GM21737 (cell line): ENCODE measurements around the gene COL21A1.

Source experiments
- ATAC-seq: cut with Tn5 transposase; IDR thresholded peaks from one replicate; pipeline ENCODE4 v1.9.1; 2021; ENCODE audit warnings: mild to moderate bottlenecking, moderate library complexity; ENCODE audit not compliant: unreplicated experiment

The COL21A1 gene

DNA sequence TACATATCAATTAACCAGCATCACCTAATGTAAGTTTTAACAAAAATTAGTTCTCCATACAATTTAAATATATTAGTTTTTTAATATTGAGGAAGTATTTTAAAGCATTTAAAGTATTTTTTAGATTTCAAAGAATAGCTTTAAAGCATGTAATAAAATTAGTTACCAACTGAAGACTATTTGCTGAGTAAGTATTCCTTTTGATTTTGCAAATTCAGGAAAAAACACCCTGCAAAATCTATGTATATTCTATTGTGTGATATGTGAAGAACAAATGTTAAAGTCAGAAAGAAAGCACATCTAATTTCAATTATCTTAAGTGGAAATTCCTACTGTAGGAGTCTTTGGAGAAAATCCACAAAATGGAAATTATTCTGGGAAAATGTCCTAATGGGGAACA is 107.3 kb downstream of the COL21A1 start:
- no peak for ATAC-seq

DNA sequence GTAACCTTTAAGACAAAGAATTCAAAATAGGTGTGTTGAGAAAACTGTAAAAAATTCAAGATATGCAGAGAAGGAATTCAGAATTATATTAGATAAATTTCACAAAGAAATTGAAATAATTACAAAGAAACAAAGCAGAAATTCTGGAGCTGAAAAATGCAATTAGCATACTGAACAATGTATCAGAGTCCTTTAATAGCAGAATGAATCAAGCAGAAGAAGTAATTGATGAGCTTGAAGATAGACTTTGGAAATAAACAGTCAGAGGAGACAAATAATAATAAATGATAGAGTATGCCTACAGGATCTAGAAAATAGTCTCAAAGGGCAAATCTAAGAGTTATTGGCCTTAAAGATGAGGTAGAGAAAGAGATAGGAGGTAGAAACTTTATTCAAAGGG is 131.7 kb downstream of the COL21A1 start:
- ATAC-seq = no peak

DNA sequence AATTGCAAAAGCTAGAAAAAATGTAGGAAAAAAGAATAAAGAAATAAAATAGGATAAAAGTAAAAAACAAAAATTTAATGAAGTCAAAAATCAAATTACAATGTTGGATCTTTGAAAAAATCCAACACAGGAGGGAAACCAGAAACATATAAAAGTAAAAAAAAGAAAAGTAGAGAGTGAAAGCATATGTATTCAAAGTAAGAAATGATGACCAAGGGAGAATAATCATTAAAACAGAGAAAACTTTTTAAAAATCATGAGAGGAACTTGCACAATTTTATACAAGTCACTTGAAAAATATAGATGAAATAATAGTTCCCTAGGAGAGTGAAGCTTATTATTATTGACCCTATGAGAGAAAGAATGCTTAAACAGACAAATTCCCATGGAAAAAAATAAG is 138.2 kb downstream of the COL21A1 start:
- ATAC-seq = no peak

DNA sequence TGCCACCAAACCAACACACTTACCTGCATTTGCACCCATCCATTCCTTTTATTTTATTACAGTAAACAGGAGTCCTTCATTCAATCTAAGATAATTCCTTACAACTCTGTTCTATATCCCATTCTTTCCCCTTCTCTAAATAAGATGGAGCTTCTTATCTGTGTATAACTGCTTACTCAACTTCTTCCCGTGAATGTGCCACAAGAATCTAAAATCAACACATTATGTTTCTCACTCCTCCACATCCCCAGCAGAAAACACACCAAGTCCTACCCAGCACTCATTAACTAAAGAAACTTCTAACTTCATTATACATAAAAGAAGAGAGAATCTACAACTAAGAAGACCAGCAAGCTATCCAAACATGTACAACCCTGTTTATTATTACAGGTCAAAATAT is 141.1 kb downstream of the COL21A1 start:
- ATAC-seq = no peak

DNA sequence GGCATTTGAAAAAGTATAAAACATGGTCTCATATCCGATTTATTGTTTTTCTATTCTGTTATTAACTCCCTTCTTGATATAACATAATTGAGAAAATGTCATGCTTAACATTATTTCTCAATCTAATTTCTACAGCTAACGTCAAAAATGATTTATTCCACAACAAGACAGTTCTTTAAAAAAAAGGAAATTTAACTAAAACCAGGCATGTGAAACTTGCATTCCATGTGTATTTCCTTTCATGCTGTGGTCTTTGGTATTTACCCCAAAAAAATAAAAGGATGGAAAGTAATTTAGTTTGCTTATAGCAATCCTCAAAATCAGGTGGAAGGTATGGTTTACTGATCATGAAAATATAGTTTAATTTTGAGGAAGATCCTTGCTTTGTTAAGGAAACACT is 142.8 kb downstream of the COL21A1 start:
- no peak for ATAC-seq

DNA sequence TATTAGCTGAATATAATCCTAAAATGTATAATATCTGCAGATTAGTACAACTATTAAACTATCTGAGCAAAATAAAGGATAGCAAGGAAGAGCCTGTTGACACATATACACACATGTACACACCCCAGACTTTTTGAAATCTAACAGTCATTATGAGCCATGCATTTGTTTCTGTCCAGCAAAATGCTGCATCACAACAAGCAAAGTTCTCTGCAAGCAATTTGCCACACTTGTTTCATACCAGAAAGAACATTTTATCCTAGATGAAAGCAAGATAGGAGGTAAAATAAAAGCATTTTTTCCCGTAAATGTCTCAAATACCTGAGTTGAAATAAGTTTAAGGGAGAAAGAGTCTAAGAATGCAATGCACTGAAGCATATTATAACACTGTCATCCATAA is 145.2 kb downstream of the COL21A1 start:
- ATAC-seq = no peak

DNA sequence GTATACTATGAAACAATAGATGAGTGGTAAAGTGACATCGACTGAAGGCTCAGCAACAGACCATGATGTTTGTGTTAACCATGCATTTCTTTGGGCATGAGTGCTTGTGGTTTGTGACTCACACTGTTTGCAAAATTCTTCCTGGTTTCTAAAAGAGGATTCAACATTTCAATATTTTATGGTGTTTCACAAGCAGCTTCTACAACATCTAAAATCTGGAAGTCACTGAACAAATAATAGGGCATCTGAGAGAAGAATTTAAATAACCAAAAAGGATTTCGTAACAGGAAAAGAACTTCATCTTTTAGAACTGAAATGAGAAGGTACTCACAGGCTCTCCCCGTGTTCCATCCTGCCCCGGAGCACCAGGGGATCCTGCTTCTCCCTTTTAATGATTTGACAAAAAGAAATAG is 146.2 kb downstream of the COL21A1 start:
- no peak for ATAC-seq

DNA sequence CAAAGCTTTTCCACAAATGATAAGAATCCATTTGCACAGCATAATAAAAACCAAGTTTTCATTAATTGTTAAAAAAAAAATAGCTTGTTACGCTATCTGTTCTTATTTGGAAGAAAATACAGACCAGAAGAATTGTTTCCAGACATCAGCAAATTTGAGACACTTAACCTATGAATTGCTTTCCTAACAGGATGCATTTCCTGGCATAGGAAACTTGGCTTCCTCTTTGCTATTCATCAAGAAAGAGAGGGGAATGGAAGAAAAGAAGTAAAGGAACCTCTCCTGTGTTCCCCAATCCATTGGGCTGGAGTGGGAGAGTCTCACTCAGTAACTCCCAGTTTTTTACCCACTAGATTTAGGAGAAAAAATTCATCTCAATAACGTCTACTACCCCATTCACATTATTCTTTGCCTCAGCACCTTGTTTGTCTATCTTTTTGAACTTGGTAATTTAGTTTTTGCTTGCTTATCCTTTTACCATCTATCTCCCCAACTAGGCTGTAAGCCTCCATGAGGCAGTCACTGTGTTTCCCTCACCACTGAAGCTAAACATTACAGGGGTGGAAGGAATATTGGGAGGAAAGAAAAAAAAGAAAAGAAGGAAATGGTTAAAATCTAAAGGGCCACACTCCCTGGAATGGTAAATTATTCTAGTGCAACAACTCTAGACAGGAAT is 150.3 kb downstream of the COL21A1 start:
- ATAC-seq = no peak

DNA sequence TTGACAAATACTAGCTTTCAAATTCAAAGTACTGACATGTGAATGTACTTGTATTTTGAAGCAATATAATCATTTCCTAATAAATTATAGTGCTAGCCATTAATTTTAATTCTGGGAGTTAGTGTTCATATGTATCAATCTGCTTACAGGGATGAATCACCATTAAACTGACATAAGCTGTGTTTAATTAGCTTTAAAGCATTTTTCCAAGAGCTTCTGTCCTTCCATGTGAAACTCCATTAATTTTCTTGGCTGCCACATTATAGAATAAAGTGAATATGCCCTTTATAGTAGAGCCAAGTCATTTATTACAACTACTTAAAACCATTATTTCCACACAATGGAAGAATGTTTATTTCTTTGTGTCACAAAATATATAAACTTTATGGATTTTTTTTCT is 150.8 kb downstream of the COL21A1 start:
- no peak for ATAC-seq

DNA sequence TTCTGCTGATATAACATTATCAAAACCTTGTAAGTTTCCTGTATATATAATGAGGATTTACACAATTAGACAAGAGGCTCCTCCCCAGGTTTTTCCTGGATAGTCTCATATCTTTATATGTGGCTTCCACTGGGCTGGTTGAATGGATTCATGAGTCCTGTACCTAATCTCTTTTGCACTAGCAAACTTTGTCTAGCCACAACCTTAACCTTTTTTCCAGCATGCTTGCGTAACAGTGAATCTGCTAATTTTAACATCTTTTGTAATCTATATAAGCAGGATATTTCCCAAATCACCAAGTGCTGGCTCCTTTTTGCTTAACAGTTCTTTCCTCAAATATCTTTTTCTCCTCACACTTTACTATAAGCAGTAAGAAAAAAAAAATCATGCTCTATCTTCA is 153.6 kb downstream of the COL21A1 start:
- ATAC-seq = no peak

DNA sequence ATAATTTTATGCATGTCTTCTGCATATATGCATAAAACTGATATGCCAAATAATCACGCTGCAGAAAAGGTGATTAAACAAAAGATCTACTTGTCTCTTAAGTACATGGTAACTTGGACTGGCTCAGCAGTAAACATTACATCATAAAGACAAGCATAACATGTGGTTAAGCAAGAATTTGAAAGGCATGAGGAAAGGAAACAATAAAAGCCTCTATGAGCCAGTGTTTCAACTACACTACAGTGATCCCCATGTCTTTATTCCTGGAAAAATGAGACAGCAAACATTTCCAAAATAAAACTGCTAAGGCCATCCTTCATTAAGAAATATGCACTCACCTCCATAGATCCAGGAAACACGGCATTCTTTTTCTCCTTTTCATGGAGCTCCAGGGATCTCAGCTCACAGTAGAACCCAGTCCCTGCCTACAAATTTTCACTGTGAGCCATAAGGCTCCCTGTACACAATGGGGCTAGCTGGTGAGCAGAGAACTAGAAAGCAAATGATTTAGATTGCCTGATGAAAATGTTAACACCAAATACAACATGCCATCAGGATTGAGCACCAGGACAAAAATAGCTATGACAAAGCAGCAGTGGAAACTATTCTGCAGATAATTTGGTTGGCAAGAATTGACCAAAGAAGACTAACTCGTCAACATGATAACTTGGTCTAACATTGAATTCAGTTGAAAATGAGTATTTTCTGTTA is 156.1 kb downstream of the COL21A1 start:
- ATAC-seq = no peak

DNA sequence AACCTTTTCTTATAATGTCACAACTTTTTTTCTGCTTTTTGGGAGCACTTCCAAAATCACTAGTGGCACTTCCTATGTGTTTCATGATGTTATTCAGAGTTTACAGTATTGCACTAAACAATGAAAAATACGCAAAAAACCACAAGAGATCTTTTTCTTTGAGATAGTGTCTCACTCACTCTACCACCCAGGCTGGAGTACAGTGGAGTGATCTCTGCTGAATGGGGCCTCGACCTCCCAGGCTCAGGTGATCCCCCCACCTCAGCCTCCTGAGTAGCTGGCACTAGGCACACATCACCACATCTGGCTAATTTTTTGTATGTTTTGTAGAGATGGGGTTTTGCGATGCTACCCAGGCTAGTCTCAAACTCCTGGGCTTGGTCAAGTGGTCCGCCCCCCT is 158.7 kb downstream of the COL21A1 start:
- ATAC-seq = no peak

DNA sequence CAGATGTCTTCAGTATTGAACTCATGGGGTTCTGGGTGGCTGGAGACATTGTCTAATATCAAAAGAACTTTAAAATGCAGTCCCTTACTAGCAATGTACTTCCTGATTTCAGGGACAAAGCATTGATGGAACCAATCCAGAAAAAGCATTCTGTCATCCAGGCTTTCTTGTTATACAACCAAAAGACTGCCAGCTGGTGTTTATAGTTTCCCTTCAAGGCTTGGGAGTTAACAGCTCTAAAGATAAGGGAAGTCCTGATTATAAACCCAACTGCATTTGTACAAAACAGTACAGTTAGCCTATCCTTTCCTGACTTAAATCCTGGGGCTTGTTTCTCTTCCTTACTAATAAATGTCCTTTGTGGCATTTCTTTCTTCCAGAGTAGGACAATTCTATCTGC is 160.0 kb downstream of the COL21A1 start:
- ATAC-seq = no peak

DNA sequence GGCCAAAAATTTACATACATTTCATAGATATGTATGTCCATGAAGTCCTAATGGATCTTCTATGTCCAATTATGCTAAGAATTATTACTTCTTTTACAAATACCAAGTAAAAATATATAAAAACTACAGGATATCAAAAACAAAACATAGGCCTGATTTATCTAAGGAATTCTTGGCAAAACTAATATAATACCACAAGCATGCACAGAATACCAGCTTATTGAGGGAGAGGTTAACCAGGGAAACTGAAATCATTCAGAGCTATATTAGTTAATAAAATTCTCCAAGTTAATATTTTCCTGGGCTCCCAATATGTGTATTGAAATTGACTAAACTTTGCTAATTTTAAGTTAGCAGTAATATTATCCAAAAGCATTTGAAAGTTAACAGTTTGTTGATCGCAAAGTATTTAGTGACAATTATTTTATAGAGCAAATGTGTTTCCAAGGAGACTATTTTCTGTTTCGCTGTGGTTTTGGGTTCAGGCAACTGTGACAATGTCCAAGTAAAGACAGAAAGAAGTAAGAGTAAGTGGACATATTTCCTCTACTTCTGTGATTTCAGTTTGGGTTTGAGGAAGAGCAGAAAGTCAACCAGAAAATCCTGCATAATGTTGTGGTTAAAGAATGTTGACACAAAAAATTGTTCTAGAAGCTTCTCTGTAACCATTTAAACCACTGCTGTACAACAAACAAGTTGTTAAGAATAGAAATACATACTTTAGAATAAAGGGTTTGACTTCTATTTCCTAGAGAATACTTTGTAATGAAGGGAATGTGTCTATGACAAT is 167.4 kb downstream of the COL21A1 start:
- ATAC-seq = no peak

DNA sequence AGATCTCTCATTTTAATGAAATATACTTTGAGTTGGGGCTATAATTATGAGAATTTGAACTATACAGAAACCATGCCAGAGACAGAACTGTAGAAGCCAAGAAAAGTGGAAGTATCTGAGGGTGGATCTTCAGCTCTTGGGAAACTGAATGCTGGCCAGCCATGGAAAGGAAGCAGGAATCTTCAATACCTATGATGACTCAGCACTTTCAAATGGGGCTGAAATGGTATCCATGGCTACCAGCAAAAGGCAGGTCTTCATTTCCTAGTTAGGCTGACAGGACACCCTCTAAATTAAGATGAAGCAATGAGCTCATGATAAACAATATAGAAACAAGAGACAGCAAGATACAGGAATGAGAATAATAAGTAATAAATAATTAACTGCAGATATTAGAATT is 171.3 kb downstream of the COL21A1 start:
- no peak for ATAC-seq

DNA sequence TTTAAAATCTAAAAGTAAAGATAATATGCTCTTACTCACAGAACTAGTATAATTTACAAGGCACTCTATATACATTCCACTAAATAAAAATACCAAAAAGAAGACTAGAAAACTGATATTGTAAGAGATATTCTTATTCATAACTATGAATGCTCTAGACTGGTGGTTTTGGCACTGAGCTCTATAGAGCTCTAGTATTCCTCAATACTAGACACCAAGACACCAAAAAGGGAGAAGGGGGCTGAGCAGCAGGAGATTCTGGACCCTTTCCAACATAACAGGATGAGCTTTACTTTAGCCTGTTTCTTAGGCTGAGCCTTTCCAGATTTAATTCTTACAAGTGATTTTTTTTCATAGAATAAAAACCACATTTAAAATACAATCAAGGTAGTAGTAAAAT is 173.6 kb downstream of the COL21A1 start:
- ATAC-seq = no peak

DNA sequence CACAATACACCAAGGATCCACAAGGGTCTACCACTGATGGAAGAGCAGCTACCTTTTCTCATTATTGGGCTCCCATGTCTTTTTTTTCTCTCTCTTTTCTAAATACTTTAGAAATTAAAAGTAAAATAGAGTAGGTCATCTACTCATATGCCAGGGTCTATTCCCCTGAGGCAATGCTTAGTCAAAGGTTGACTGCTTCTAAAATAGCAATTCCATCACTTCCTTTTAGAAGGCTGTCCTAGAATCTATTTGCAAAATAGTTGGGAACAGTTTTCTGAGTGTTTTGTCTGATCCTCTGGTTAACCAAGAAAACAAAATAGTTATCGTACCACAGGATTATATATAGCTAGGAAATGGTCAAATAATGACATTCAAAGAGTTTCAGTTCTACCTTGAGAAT is 174.1 kb downstream of the COL21A1 start:
- no peak for ATAC-seq

DNA sequence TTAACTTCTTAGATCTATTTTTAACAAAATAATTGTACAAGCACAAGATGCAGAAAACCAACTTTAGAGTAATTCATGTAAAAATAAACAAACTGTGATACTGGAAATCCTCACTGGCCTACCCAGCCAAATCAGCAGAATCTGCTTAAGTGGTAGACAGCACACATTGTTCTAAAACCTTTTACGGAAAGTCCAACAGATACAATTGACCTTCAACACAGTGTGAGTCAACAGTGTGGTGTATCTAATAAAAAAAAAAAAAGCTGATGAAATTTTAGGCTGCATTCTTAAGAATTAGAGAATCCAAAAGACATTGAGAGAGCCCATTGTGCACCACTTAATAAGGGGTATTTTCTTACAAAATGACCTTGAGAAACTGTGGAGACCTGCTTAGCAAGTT is 174.5 kb downstream of the COL21A1 start:
- ATAC-seq = no peak

DNA sequence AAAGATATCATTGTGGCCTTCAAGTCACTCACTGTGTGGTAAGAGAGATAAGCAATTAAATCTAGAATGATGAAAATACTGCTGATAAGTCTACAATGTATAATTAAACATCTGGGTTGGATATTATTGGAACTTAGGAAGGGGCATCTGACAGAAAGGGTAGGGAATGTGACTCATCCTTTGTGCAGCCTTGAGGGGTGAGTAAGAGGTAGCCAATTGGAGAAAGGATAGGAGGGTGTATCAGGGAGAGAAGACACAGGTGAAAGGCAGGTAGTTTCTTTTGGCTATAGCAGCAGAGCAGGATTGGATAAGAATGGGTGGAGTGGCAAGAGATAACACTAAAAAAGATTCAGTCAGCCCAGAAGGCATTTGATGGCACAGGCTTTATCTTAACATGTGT is 182.0 kb downstream of the COL21A1 start:
- no peak for ATAC-seq

DNA sequence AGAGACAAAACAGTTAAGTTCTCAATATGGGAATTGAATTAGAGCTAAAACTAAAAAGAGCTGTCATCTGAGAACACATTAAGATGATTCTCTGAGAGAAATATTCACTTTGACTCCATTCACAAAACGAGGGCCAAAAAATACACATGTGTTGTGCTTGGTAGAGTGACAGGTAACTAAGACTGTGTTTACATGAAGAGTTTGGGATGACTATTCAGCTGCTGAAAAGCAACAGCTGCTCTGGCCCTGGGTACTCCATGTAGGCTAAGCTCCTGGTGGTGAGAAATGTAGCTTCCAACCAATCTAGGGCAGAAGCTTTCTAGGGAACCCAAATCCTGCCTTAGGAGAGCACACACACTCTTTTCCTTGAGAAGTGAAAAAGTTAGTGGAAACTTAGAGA is 184.5 kb downstream of the COL21A1 start:
- no peak for ATAC-seq

DNA sequence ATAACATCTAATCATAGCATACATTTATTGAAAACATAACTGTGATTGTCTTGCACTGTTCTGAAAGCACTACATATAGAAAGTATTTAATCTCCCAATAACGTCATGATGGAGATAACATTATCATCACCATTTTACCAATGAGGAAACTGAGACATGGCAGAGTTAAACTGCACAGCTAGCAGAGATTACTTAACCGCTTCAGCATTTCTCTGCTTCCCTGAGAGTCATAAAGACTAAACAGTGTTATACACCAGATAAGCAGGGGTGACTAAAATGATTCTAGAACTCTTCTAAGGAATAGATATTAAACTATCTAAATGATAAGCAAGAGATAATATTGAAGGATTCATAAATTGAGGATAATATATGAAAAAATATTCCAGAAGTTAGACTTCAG is 188.7 kb downstream of the COL21A1 start:
- ATAC-seq = no peak

DNA sequence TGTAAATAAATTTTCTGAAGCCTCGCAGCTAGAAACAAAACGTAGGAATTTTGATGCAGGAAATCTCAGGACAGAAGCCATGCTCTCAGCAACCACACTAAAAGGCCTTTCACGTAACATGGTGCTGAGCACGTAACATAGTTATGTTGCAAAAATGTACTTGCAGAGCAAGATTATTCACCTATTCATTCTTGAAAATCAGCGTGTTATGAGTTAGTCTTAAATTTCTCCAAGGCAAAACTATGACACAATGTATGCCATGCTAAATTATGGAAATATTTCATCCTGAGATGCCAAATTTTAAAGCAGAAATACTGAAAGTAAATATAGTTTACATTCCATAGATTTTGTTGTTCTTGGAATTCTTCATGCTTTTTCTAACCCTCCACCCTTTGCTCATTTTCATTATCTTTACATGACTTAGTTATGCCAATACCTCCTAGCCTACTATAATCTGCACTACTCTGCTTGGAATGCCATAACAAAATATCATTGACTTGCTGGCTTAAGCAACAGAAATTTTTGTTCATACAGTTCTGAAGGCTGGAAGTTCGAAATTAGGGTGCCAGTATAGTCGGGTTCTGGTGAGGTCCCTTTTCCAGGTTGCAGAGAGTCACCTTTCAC is 192.2 kb downstream of the COL21A1 start:
- ATAC-seq = no peak
